Ishikawa (cell line): Measurements from ENCODE around the gene SNAPIN.

Experiments
- CEBPB ChIP-seq: IDR thresholded peaks from 2 replicates; pipeline ENCODE4 v1.6.1; 2012
- CREB1 ChIP-seq: IDR thresholded peaks from 2 replicates; pipeline ENCODE4 v1.6.1; 2012; ENCODE audit warnings: low read depth
- EGR1 ChIP-seq: IDR thresholded peaks from 2 replicates; pipeline ENCODE4 v1.6.1; 2012
- EP300 ChIP-seq: IDR thresholded peaks from 2 replicates; pipeline ENCODE4 v1.6.1; 2012; ENCODE audit warnings: borderline replicate concordance
- FOXM1 ChIP-seq: IDR thresholded peaks from 2 replicates; pipeline ENCODE4 v1.6.1; 2012; ENCODE audit warnings: low read depth, borderline replicate concordance
- NFIC ChIP-seq: IDR thresholded peaks from 2 replicates; pipeline ENCODE4 v1.6.1; 2012
- RAD21 ChIP-seq: IDR thresholded peaks from 2 replicates; pipeline ENCODE4 v1.6.1; 2012; ENCODE audit warnings: low read depth
- TAF1 ChIP-seq: IDR thresholded peaks from 2 replicates; pipeline ENCODE4 v1.6.1; 2012; ENCODE audit warnings: low read depth, mild to moderate bottlenecking
- TCF12 ChIP-seq: IDR thresholded peaks from 2 replicates; pipeline ENCODE4 v1.6.1; 2012; ENCODE audit warnings: low read depth
- TEAD4 ChIP-seq: IDR thresholded peaks from 2 replicates; pipeline ENCODE4 v1.6.1; 2012
- YY1 ChIP-seq: IDR thresholded peaks from 2 replicates; pipeline ENCODE4 v1.6.1; 2012; ENCODE audit warnings: low read depth
- ZBTB7A ChIP-seq: IDR thresholded peaks from 2 replicates; pipeline ENCODE4 v1.6.1; 2012; ENCODE audit warnings: low read depth
- TF ChIP-seq, protein P1 (sequence below): IDR thresholded peaks from 2 replicates; pipeline ENCODE4 v1.6.1; 2012
- TF ChIP-seq, protein P2 (sequence below): IDR thresholded peaks from 2 replicates; pipeline ENCODE4 v1.6.1; 2012
- TF ChIP-seq, protein P3 (sequence below): IDR thresholded peaks from 2 replicates; pipeline ENCODE4 v1.6.1; 2012; ENCODE audit warnings: low read depth, mild to moderate bottlenecking

Gene SNAPIN

DNA sequence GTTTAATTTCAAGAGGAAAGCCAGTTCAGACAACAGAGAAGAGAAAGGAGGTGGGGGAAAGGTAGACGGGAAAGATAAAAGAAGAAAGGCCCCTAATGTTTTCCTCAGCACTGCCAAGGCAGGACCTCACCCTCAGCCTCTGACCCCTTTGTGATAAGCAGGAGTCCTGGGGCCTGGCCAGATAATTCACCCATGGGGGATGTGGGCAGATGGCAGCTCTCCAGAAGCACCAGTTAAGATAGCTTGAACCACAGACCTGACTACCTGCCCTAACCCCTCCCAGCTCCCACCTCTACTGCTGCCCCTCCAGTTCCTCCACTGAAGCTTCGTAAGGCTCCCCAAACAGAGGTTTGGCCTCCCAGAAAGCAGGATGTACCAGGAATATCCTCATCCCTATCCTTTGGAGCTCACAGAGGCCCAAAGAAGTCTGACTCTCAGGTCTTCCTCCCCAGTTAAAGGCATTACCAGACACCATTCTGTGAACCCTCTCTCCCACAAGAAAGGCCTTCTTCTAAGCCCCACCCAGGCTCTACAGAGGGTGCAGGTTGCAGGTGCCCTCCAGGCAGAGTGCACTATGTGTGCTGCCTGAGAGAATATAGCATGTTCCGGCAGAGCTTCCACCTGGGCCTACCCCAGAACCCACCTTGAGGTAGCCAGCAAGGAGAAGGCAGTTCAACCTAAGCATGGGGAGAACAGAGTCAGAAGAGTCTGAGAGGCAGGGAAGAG lies 9.2 kb upstream of the SNAPIN start:
- no peak for TF ChIP-seq ZBTB7A
- TF ChIP-seq FOXM1 = no peak
- TF ChIP-seq, protein P1, sequence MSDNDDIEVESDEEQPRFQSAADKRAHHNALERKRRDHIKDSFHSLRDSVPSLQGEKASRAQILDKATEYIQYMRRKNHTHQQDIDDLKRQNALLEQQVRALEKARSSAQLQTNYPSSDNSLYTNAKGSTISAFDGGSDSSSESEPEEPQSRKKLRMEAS = no peak
- TF ChIP-seq, protein P2, sequence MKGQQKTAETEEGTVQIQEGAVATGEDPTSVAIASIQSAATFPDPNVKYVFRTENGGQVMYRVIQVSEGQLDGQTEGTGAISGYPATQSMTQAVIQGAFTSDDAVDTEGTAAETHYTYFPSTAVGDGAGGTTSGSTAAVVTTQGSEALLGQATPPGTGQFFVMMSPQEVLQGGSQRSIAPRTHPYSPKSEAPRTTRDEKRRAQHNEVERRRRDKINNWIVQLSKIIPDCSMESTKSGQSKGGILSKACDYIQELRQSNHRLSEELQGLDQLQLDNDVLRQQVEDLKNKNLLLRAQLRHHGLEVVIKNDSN = no peak
- TF ChIP-seq EP300 = no peak
- TF ChIP-seq, protein P3, sequence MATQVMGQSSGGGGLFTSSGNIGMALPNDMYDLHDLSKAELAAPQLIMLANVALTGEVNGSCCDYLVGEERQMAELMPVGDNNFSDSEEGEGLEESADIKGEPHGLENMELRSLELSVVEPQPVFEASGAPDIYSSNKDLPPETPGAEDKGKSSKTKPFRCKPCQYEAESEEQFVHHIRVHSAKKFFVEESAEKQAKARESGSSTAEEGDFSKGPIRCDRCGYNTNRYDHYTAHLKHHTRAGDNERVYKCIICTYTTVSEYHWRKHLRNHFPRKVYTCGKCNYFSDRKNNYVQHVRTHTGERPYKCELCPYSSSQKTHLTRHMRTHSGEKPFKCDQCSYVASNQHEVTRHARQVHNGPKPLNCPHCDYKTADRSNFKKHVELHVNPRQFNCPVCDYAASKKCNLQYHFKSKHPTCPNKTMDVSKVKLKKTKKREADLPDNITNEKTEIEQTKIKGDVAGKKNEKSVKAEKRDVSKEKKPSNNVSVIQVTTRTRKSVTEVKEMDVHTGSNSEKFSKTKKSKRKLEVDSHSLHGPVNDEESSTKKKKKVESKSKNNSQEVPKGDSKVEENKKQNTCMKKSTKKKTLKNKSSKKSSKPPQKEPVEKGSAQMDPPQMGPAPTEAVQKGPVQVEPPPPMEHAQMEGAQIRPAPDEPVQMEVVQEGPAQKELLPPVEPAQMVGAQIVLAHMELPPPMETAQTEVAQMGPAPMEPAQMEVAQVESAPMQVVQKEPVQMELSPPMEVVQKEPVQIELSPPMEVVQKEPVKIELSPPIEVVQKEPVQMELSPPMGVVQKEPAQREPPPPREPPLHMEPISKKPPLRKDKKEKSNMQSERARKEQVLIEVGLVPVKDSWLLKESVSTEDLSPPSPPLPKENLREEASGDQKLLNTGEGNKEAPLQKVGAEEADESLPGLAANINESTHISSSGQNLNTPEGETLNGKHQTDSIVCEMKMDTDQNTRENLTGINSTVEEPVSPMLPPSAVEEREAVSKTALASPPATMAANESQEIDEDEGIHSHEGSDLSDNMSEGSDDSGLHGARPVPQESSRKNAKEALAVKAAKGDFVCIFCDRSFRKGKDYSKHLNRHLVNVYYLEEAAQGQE = no peak
- no peak for TF ChIP-seq TCF12
- TF ChIP-seq CREB1 = no peak
- no peak for TF ChIP-seq NFIC
- no peak for TF ChIP-seq YY1
- TF ChIP-seq TEAD4 = no peak
- no peak for TF ChIP-seq TAF1
- no peak for TF ChIP-seq CEBPB
- TF ChIP-seq RAD21 = no peak
- TF ChIP-seq EGR1 = no peak

DNA sequence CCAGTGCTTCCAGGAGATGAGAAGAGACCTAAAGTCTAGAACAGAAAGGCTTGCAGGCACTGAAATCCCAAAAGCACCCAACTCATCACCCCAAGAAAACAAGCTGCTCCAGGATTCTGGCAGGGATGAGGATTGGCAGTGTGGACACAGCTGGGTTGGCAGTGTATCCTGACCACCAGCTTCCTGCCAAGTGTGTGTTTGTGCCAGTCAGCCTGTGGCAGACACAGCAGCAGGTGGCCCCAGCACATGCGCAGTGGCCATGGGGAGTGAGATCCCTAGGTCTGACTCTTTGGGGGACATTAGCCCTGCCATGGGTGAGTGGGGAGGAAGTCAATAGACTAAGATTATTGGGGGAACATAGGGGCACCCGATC lies 8.7 kb upstream of the SNAPIN start:
- TF ChIP-seq, protein P1 = no peak
- no peak for TF ChIP-seq FOXM1
- TF ChIP-seq TEAD4 = no peak
- TF ChIP-seq CREB1 = no peak
- TF ChIP-seq TAF1 = no peak
- TF ChIP-seq YY1 = no peak
- no peak for TF ChIP-seq CEBPB
- no peak for TF ChIP-seq ZBTB7A
- TF ChIP-seq TCF12 = no peak

DNA sequence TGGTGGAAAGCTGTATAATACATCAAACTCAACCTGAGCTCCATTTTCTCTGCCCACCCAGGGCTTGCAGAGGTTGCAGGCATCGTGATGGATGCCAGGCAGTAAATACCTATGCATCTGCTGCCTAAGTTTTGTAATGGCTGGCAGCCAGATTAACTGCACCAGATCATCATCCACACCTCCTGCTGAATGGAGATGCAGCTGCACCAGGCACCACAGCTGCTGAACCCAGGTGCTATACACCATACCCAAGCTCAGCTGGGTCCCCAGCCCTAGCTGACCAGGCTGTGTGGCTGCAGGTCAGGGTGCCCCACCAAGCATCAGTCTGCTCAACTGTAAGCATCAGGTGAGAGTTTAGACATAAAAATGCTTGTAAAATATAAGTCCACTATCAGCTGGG lies 6.7 kb upstream of the SNAPIN start:
- TF ChIP-seq YY1 (no peak), ZBTB7A (no peak), FOXM1 (no peak), EP300 (no peak), TCF12 (no peak), CREB1 (no peak), RAD21 (no peak), NFIC (no peak), EGR1 (no peak), CEBPB (no peak), TEAD4 (no peak), TAF1 (no peak)
- TF ChIP-seq, protein P2 = no peak
- TF ChIP-seq, protein P3 = no peak
- TF ChIP-seq, protein P1 = no peak

DNA sequence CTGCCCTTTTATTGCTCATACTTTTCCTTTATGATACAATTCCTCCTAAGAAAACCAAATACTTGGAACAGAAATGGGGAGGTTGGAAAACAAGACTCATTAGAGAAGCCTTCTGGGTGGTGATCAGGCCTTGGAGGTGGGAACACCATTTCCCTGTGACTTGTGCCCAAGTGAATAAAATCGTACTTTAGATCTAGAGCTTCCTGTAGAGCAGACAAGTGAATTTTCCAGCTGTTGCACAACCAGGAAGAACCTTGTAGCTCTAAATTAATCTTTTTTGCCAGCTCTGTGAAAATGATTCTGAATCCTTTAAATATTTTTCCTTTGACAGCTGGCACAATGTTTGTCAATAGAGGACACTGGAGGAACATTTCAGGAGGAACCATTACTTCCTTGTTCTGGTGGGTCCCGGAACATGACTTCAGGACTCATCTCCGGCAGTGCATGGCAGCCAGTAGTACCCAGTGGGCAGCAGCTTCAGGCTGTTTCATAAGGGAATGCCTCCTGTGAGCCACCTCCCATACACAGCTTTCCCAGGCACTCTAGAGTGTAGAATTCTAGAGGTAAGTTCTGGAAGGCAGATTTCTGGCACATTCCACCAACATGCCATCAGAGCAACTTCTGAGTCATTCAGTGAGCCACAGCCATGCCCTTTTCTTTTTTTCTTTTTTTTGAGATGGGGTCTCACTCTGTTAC lies 5.5 kb upstream of the SNAPIN start:
- TF ChIP-seq, protein P2 = no peak
- TF ChIP-seq RAD21 (no peak), TEAD4 (no peak), EP300 (no peak), TAF1 (no peak), TCF12 (no peak), NFIC (no peak), ZBTB7A (no peak), CEBPB (no peak), YY1 (no peak), FOXM1 (no peak), EGR1 (no peak), CREB1 (no peak)
- TF ChIP-seq, protein P3 = no peak
- TF ChIP-seq, protein P1 = no peak
